Fibroblast of gingiva (primary cell): ENCODE results near the gene CEP78.
"Not testable (repeated sequence)": the region's sequence is repeated elsewhere in the genome, so short reads cannot be mapped to it uniquely, and the experiment has no call there.

Experiments used
- DNase-seq: peaks from one replicate; pipeline ENCODE4 v3.0.0-alpha.2; 2011; ENCODE audit warnings: low read depth

The CEP78 gene, protein sequence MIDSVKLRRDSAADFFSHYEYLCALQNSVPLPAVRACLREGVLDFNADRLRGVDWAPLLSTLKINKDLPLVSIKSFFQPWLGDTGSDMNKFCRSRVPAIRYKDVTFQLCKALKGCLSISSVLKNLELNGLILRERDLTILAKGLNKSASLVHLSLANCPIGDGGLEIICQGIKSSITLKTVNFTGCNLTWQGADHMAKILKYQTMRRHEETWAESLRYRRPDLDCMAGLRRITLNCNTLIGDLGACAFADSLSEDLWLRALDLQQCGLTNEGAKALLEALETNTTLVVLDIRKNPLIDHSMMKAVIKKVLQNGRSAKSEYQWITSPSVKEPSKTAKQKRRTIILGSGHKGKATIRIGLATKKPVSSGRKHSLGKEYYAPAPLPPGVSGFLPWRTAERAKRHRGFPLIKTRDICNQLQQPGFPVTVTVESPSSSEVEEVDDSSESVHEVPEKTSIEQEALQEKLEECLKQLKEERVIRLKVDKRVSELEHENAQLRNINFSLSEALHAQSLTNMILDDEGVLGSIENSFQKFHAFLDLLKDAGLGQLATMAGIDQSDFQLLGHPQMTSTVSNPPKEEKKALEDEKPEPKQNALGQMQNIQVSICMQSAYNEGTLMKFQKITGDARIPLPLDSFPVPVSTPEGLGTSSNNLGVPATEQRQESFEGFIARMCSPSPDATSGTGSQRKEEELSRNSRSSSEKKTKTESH

DNA sequence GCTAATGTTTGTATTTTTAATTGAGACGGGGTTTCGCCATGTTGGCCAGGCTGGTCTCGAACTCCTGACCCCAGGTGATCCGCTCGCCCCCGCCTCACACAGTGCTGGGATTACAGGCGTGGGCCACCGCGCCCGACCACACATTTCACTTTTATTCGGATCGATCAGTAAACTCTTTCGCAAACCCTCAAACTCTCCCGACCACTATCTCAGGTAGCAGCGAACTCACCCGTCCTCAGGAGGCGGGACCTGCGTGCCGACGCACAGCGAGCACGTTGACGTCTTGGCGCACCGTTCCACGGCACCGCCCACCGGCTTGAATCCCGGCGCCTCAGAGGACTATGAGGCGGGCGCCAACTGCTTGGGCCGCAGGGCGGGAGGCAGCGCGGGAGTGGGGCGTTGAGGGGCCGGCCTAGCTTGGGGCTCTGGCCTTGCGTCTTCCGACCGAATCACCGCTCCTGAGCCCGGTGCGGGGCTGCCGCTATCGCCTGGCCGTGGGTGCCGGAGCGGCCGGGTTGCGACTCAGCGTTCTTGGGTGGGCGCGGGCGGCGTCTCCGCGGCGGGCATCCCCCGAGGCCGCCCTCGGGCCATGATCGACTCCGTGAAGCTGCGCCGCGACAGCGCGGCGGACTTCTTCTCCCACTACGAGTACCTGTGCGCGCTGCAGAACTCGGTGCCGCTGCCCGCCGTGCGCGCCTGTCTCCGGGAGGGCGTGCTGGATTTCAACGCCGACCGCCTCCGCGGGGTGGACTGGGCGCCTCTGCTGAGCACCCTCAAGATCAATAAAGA, at the start of gene CEP78:
TSS of gene CEP78 (plus strand) at position 314 of the 789 bp plus-strand sequence. CDS start at position 590, 276 bp downstream.
- DNase-seq = peak; percentile 90

DNA sequence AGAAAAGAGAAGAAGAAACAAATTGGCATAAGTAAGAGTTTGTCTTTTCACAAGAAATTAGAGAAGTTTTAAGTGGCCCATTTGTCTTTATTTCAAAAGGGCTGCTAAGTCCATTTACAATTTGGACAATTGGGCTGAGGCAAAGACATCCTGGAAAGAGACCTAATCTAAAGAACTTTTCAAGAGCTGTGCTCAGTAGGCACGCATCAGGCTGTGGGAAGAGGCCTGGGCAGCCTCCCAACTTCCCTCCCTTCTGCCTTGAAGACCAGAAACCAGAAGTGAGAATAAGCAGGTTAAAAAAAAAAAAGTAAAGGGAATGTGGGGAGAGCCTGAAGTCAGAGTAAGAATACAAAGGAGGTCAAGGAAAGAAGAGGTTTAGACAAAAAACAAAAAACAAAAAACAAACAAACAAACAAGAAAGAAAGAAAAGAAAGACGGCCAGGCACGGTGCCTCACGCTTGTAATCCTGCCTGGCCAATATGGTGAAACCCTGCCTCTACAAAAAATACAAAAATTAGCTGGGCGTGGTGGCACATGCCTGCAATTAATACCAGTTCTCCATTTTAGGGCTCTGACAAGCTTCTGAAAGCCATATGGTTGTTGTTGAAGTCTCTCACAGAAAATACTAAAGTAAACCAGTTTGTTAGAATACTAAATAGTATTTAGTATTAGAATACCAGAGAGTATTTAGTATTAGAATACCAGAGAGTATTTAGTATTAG, 48.0 kb upstream of the CEP78 start:
- peak; percentile 9 for DNase-seq

DNA sequence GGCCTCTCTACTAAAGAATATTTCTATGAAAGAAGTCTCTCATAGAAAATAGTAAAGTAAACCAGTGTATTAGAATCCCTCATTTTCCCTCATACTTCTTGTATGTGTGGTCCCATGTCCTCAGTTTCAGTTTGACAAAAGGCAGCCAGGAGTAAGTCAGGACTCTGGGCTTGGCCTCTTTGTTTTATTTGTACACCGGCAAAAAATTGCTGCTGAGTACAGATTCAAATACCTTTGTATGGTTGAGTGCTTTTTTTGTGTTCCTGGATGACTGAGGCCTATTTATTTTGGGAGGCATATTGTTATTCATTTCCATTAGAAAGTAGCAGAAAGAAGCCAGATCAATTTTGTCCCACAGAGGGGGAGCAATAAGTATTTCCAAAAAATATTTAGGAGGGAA, 47.3 kb upstream of the CEP78 start:
- DNase-seq = no peak

DNA sequence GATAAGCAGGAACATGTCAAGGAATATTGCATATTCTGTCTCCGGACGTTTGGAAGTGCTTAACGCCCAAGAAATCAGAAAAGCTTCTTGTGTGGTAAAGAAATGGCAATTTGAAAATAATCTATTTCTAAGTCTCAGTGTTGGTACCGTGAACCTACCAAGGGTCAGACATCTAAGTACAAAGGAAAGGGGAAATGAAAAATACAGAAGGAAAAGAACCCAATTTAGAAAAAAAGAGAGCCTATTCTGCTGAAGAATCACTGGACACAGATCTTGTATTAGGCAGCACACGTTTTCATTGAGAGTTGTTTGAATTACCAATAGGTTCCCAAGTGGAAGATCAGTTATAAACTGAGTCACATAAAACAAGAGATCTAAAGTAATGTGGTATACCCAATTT, 46.9 kb upstream of the CEP78 start:
- DNase-seq = no peak

DNA sequence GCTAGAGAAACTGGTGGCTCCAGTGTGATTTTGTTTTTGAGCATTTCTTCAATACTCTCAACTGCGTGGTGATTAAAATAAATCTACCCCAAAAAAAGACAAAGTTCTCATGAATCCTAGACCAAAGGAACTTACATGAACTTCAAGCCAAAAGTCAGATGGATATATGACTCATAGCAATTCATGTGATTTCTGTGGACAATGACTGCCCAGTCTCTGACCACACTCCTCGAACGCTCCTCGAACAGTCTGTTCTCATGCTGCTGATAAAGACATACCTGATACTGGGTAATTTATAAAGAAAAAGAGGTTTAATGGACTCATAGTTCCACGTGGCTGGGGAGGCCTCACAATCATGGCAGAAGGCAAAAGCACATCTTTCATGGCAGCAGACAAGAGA, 46.4 kb upstream of the CEP78 start:
- DNase-seq = no peak

DNA sequence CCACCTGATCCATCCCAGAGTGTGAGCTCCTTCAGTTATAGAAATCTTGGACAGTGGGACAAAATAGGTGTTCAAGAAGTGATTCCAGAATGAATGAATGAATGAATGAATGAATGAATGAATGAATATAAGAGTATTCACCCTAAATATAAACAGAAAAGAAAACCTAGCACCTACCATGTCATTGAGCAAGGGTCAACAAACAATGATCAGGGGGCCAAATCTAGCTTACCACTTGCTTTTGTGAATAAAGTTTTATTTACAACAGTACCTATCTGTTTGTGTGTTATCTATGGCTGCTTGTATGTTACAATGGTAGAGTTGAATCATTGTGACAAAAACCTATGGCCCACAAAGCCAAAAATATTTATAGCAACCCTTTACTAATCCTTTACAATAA, 43.9 kb upstream of the CEP78 start:
- no peak for DNase-seq

DNA sequence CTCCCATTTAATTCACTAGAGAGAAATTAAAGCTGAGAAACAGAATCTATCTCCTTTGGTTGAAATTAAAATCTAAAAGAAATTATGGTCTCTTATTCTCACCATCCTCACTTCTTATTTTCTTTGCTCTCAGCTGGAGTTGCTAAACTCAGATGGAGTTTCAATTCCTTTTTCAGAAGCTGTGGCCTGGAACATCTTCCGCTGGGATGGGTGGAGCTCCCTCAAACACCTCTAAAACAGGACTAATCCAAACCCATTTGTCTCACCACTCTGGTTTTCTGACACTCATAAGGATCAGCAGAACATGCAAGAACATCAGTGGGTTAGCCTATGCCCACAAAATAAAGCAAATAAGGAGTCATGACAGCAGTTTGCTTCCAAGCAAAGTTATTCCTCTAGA, 39.6 kb upstream of the CEP78 start:
- no peak for DNase-seq

DNA sequence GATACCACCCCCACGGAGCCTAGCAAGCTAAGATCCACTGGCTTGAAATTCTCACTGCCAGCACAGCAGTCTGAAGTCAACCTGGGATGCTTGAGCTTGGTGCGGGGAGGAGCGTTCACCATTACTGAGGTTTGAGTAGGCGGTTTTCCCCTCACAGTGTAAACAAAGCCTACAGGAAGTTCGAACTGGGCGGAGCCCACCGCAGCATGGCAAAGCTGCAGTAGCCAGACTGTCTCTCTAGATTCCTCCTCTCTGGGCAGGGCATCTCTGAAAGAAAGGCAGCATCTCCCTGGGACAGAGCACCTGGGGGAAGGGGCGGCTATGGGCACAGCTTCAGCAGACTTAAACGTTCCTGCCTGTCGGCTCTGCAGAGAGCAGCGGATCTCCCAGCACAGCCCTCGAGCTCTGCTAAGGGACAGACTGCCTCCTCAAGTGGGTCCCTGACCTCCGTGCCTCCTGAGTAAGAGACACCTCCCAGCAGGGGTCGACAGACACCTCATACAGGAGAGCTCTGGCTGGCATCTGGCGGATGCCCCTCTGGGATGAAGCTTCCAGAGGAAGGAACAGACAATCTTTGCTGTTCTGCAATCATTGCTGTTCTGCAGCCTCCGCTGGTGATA, 34.6 kb upstream of the CEP78 start:
- not testable (repeated sequence) for DNase-seq

DNA sequence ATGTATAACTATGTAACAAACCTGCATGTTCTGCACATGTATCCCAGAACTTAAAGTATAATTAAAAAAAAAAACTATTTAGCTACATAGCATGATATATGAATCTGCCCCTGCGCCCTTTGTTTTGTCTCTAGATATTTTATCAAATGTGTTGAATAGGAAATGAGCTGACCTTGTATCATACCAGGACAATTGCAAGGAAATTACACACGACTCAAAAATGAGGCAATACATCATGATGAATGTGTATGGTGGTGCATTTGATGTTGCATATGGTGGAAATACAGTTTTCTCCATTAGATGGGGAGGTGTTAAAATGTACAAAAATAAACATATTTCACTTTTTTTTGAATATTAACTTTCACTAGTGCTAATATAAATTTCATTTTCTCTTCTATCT, 28.6 kb upstream of the CEP78 start:
- no peak for DNase-seq

DNA sequence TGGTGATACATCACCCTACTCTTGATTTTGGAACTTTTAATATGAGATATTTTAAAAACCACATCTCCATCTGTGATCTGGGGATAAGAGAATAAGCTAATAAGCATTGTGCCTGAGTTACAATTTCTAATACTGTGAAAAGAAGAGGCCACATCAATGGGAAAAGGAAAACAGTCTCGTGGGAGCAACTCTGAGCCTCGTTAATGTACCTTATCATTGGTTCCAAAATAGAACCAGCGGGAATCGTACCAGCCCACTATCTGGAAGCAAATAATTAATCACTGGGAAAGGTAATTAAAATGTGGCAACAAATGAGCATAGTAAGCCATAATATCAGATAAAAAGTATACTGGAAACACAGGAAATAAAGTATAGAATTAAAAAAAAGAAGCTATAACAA, 28.0 kb upstream of the CEP78 start:
- no peak for DNase-seq

DNA sequence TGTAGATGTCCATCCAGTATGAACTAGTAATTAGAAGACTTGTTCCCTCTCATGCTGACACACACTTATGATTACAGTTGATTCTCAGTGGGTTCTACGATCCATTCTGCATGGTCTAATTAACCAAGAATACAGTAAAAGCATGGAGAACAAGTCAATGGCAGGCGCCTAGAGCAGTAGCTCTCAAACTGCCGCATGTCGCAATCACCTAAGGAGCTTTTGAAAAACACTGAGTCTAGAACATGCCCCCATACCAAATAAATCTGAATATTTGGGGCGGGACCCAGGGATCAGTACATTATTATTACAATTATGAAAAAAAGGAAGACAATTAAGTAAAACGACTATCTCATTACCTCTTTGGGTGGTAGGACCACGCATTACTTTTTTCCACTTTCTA, 26.7 kb upstream of the CEP78 start:
- no peak for DNase-seq

DNA sequence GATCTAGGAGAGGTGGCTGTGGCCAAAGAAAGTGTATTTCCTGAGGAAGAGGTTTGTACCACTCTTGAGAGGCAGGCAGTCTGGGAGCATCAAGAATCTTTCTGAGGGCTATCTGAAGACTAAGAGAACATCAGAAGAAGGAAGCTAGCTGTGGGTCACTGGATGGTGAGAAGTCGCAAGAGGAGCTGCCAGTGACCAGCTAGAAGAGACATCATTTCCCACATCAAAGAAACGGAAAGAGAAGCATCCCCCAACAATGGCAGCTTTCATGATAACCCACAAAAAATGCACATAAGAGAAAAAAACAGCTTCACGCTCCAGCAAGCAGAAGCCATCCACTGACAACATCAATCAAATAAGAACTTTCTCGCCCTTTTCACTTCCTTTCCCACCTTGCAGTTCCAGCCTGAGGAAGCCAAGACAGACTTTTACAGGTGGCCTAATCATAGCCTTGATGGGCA, 25.0 kb upstream of the CEP78 start:
- DNase-seq = no peak

DNA sequence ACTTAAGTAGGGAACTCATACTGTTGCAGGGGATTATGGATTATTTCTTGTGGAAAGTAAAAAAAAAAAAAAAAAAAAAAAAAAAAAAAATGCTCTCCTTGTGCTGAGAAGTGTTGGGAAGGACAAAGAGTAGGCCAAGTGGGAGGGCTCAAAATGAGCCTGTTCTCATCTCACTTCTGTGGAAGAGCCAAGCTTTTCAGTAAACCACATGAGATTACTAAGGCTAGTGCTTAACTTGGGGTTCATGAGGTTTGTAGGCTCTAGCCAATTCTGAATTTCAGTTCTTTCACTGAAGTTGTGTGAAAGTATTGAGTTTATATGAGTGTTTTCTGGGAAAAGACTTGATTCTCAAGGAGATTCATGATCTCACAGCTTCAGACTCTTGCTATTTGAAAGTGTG, 23.0 kb upstream of the CEP78 start:
- DNase-seq = no peak

DNA sequence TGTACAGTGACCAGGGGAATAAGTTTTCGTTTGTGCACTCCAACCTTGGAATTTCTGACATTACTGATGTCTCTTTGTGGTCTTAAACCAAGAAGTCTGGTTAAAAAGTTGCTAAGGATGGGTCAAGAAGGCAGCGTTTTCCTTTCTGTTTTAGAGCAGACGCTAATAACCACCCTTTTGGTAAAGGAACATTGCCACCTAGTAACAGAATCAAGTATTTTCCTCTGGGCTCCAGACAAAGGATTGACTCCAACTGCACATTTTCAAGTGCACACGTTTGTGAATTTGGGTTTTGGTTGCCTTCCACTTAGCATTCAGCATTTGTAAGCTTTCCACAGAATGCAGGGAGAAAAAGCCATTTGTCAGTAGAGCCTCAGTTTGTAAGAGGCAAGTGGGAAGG, 22.2 kb upstream of the CEP78 start:
- peak; percentile 14 for DNase-seq

DNA sequence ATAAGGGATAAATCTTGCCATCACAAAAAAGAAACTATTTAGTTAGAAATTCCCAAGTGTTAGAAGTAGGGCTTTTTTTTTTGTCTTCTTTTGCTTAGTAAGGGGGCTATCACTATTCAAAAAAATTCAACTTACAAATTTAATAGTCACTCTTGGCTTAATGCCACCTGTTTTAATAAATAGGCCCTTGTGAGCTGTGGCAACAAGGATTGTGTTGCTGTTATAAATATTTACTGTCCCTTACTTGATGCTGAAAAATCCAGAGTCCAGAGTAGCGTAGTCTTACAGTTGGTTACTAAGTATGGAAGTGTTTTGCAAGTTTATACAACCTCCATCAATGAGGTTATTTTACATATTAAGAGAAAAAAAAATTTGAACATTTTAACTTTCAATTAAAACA, 21.4 kb upstream of the CEP78 start:
- no peak for DNase-seq

DNA sequence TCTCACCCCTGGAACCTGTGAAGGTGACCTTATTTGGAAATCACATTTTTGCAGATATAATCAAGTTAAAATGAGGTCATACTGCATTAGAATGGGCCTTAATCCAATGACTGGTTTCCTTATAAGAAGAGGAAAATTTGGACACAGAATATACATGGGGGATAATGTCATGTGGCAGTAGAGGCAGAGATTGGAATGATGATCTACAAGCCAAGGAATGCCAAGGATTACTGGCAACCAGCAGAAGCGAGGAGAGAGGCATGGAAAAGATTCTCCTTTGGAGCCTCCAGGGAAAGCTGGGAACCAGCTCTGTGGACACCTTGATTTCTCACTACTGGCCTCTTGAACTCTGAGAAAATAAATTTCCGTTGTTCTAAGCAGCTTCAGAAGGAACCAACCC, 20.2 kb upstream of the CEP78 start:
- no peak for DNase-seq

DNA sequence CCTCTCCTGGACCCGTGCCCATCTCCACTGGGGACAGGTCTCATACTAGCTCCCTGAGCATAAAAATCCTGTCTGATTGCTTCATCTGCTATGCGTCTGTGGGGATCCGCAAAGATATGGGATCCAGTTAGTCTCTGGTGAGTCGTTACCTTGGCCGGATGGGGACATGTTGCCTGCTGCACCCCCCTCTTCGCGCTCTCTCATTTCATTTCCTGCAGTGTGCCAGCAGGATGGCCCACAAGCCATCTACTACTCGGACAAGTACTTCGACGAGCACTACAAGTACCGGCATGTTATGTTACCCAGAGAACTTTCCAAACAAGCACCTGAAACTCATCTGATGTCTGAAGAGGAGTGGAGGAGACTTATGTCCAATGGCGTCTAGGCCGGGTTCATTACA, 17.0 kb upstream of the CEP78 start:
- DNase-seq = no peak

DNA sequence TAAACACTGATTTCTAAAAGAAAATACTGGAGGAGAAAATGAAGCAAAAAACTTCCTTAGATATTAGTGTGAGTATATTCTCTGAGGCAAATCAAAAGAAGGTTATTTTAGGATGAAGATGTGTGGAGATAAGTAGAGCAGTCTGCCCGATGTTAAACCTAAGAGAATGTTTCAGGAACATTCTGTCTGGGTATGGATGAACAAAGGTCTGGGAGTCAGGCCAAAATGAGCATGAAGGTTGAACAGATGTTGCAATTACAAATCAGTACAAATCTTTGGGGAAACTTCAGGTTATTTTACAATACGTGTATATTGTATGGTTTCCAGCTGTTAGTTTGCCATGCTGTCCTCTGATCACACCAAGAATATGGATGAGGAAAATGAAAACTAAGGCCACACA, 14.4 kb upstream of the CEP78 start:
- DNase-seq = peak; percentile 32

DNA sequence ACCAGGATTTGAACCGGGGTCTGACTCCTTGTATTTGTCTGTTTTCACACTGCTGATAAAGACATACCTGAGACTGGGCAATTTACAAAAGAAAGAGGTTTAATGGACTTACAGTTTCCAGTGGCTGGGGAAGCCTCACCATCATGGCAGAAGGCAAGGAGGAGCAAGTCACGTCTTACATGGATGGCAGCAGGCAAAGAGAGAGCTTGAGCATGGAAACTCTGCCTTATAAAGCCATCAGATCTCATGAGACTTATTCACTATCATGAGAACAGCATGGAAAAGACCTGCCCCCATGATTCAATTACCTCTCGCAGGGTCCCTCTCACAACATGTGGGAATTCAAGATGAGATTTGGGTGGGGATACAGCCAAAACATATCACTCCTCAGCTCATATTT, 14.0 kb upstream of the CEP78 start:
- DNase-seq = not testable (repeated sequence)

DNA sequence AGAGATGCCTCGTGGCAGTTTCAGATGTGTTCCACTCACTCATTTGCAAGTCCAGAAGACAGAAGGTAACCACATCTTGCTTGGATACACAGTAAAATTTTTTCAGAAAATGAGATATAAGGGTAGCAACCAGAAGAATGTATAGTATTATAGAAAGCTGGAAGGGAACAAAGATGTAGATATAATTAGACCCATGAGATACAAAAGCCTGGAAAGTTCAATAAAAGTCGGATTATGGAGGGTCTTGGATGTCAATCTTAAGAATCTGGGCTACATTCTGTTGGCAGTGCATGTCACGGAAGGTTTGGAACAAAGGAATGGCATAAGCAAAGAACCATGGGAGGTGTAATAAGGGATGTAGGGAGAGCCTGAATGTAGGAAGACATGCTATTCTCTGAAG, 5.1 kb upstream of the CEP78 start:
- DNase-seq = no peak

DNA sequence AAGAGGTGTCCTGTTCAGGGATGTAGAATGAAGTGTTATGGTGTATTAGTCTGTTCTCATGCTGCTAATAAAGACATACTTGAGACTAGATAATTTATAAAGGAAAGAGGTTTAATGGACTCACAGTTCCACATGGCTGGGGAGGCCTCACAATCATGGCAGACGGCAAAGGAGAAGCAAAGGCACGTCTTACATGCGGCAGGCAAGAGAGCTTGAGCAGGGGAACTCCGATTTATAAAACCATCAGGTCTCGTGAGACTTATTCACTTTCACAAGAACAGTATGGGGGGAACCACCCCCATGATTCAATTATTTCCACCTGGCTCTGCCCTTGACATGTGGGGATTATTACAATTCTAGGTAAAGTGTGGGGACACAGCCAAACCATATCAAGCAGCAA, 3.4 kb upstream of the CEP78 start:
- DNase-seq = not testable (repeated sequence)

DNA sequence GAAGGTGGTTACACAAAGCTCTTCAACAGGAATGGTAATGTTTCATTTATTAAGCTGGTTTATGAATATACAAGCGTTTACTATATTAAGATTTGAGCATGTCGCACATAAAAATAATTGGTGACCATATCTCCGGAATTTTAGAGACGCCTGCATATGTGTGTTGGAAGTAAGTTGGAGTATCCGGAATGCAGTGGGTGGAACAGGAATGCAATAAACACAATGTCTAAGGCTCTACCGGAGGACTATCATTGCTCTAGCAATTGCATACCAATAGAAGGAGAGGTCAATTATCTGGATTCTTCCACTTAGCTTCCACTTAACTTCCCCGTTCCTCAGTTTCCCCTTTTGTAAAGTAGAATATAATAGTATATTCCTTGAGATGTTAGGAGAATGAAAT, 1.1 kb upstream of the CEP78 start:
- DNase-seq = no peak
